ENCODE measurements around the gene DAB2IP. TPM values are rescaled to one million over a fixed set of nuclear protein-coding genes. Genes with fewer than 3 reads are reported as not detected.

DAB2IP gene
- total RNA-seq, 2 experiments from 2014 or later = 0.06 TPM; not detected in 1

GRCh38 chr9:121645853-121646807 lies 5.3 kb upstream of the DAB2IP start:
- no peak for ATAC-seq (ENCODE audit: poor library complexity)
- Mint-ChIP-seq H3K9me3 (no peaks in the 10 kb centered on the region), H3K27me3 (peaks cover 25% of the 10 kb centered on the region), H3K27ac (no peak overlapping the region), H3K36me3 (ENCODE audit: low read depth) (no peaks in the 10 kb centered on the region), H3K4me1 (ENCODE audit: low read depth) (peaks cover 7% of the 10 kb centered on the region), H3K4me3 (no peak overlapping the region)
- ChIA-PET POLR2A (no interaction called here), CTCF (no interaction called here)
- H3K4me1 ChIP-seq (ENCODE audit: insufficient read depth, low read length) = peaks cover under 1% of the 10 kb centered on the region
- H3K27ac ChIP-seq (ENCODE audit: low read depth in 1 of 2, low read length in 2 of 2) = no peak overlapping the region
- H3K4me3 ChIP-seq (ENCODE audit: low read length) = no peak overlapping the region
- TF ChIP-seq CTCF (IDR thresholded peaks at IDR 0.05) = no peak
- intact Hi-C loops (cut with DNase I, micrococcal nuclease) = no loop called here
- DNase-seq = no peak
- peaks cover 19 to 27% of the 10 kb centered on the region in 2 experiments for H3K27me3 ChIP-seq (ENCODE audit: control insufficient read depth in 1 of 2, insufficient read depth in 2 of 2, low read length in 2 of 2)
- H3K9me3 ChIP-seq (ENCODE audit: control insufficient read depth in 1 of 2, insufficient read depth in 1 of 2, low read length in 2 of 2) = no peaks in the 10 kb centered on the region
- H3K36me3 ChIP-seq (ENCODE audit: insufficient read depth, low read length) = no peaks in the 10 kb centered on the region

- no peaks in the 10 kb centered on the region for H3K36me3 Mint-ChIP-seq (ENCODE audit: low read depth)
- DNase-seq = no peak
- H3K36me3 ChIP-seq (ENCODE audit: insufficient read depth, low read length) = no peaks in the 10 kb centered on the region
- H3K4me1 ChIP-seq (ENCODE audit: insufficient read depth, low read length) = peaks cover 7% of the 10 kb centered on the region
- intact Hi-C loops (cut with DNase I, micrococcal nuclease) = no loop called here
- H3K9me3 Mint-ChIP-seq = no peaks in the 10 kb centered on the region
- H3K9me3 ChIP-seq (ENCODE audit: control insufficient read depth in 1 of 2, insufficient read depth in 1 of 2, low read length in 2 of 2) = no peaks in the 10 kb centered on the region
- peaks cover 8% of the 10 kb centered on the region for H3K4me1 Mint-ChIP-seq (ENCODE audit: low read depth)
- no peak overlapping the region for H3K27ac Mint-ChIP-seq
- peaks cover 27% of the 10 kb centered on the region for H3K27me3 Mint-ChIP-seq
- H3K27me3 ChIP-seq (ENCODE audit: control insufficient read depth in 1 of 2, insufficient read depth in 2 of 2, low read length in 2 of 2) = peaks cover 22 to 33% of the 10 kb centered on the region in 2 experiments
- no peak for ATAC-seq (ENCODE audit: poor library complexity)
- CTCF ChIA-PET = no interaction called here
- H3K4me3 Mint-ChIP-seq = no peak overlapping the region
- POLR2A ChIA-PET = no interaction called here
- no peak overlapping the region for H3K4me3 ChIP-seq (ENCODE audit: low read length)
- TF ChIP-seq CTCF (IDR thresholded peaks at IDR 0.05) = no peak
- H3K27ac ChIP-seq (ENCODE audit: low read depth in 1 of 2, low read length in 2 of 2) = no peak overlapping the region
Measured at GRCh38 chr9:121646992-121647391, 4.4 kb upstream of the DAB2IP start.

GRCh38 chr9:121648172-121648571 lies 3.3 kb upstream of the DAB2IP start:
- DNase-seq (no peak), ATAC-seq (ENCODE audit: poor library complexity) (no peak)
- H3K4me1 Mint-ChIP-seq (ENCODE audit: low read depth) = peaks cover 15% of the 10 kb centered on the region
- ChIA-PET POLR2A (no interaction called here), CTCF (no interaction called here)
- no peaks in the 10 kb centered on the region for H3K9me3 Mint-ChIP-seq
- Histone ChIP-seq H3K36me3 (ENCODE audit: insufficient read depth, low read length) (no peaks in the 10 kb centered on the region), H3K27ac (ENCODE audit: low read depth in 1 of 2, low read length in 2 of 2) (no peak overlapping the region), H3K4me1 (ENCODE audit: insufficient read depth, low read length) (peaks cover 15% of the 10 kb centered on the region), H3K4me3 (ENCODE audit: low read length) (no peak overlapping the region), H3K9me3 (ENCODE audit: control insufficient read depth in 1 of 2, insufficient read depth in 1 of 2, low read length in 2 of 2) (no peaks in the 10 kb centered on the region), H3K27me3 (ENCODE audit: control insufficient read depth in 1 of 2, insufficient read depth in 2 of 2, low read length in 2 of 2) (peaks cover 34 to 43% of the 10 kb centered on the region in 2 experiments)
- H3K4me3 Mint-ChIP-seq = no peak overlapping the region
- TF ChIP-seq CTCF (IDR thresholded peaks at IDR 0.05) = no peak
- no peak overlapping the region for H3K27ac Mint-ChIP-seq
- peaks cover 37% of the 10 kb centered on the region for H3K27me3 Mint-ChIP-seq
- intact Hi-C loops (cut with DNase I, micrococcal nuclease) = no loop called here
- H3K36me3 Mint-ChIP-seq (ENCODE audit: low read depth) = no peaks in the 10 kb centered on the region

Data from CD4-positive, alpha-beta T cell (primary cell).